NCI-H146 (cell line): Measurements from ENCODE around the gene BICRA.
"Not testable (repeated sequence)": the region's sequence is repeated elsewhere in the genome, so short reads cannot be mapped to it uniquely, and the experiment has no call there.

Source experiments
- DNase-seq: peaks from one replicate; lab custom pipeline; 2025; lab: John Stamatoyannopoulos, UW

BICRA gene

DNA sequence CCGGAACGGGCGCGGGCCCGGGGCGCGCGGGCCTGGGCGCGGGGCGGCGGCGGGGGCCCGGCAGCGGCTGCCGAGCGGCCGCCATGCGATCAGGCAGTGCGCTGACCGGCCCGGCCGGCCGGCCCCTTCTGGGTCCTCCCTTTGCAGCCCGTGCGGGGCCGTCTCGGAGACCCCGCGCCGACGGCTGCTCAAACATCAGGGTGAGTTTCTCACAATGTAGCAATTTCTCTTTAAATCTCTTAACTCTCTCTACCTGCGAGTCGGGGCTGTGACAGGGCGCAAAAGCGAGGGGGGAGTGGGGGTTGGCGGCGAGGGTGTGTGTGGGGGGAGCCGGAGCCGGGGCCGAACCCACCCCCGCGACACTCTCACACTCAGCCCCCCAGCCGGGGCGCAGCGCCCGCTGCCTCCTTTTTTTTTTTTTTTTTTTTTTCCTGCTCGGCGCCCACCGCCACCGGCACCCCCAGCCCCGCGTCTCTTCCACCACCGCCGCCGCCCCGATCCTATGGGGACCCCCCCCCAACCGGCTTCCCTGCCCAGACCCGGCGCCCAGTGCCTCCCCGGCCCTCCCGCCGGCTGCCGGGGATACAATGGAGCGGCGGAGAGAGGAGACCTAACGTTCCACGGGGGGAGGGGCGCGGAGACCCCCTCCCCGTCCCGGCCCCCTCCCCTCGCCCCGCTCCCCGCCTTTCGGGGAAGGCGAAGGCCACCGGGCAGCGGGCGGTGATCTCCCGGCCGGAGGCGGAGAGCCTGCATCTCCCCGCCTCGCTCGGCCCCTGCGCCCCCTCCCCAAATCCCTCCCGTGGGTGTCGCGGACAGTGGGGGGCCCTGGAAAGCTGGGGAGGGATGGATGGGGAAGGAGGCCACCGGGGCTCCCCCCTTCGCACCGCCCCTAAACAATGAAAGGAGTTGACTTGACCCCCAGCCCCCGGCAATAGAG, at the start of gene BICRA:
BICRA (plus strand) TSS at position 166 of the 937 bp plus-strand sequence. CDS start 64,441 bp downstream, outside the sequence.
- DNase-seq = peak; percentile 91

DNA sequence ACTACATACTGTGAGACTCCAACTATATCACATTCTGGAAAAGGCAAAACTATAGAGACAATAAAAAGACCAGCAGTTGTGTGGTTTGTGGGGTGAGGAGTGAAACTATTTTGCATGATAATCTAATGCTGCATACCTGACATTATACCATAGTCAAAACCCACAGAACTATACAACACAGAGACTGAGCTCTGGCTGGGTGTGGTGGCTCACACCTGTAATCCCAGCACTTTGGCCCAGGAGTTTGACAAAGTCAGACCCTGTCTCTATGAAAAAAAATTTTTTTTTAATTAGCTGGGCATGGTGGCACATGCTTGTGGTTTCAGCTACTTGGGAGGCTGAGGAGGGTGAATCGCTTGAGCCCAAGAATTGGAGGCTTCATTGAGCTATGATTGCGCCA, 47.9 kb upstream of the BICRA start:
- no peak for DNase-seq

DNA sequence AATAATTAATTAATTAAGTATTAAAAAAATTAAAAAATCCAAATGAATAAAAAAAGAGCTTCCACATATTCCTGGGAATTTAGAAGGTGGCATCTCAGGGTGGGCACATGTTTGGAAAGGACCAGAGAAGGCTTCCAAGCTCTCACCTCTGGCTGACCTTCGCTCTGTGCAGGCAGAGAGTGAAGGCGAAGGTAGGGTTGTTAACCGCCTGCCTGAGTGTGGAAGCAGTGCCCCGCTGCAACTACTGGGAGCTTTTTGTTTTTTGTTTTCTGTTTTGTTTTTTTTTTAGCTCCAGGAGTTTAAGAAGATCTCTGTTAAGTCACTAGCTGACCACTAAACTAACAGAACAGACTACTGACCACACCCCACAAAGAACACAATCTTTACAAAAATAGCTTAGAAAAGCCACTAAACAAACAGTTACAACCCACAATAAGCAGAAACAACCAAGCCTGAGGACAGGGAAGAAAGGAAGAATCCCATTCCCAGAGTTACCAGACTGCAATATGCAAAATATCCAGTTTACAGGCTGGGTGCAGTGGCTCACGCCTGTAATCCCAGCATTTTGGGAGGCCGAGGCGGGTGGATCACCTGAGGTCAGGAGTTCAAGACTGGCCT, 47.4 kb upstream of the BICRA start:
- DNase-seq = no peak

DNA sequence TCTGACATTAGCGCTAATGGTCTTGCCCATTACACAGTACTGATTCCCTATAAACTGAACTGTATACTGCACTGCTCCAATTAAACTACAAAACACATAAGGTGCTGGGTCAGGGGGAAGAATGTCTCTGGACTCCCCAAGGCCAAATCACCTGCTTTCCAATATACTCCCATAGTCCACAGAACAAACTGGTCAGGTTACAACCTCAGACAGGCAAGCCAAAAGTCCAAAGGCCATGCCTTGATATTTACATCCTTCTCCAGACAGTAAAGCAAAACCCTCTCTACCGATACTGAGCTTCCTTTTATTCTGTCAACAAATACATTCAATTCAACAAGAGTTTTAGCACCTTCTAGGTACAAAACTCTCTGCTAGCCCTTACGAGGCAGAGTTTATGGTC, 44.9 kb upstream of the BICRA start:
- no peak for DNase-seq

DNA sequence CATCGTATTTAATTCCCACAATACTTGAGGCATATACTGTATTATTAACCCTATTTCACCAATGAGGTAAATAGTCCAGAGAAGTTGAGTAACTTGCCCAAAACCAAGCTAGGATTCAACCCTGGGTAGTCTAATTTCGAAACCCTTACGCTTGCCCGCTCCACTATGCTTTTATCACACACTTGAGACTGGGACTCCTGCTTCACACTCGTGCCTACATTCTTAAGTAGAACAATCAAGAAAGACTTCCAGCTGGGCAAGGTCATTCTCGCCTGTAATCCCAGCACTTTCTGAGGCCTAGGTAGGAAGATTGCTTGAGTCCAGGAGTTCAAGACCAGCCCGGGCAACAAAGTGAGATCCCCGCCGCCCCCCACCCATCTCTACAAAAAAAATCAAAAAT, 39.6 kb upstream of the BICRA start:
- no peak for DNase-seq

DNA sequence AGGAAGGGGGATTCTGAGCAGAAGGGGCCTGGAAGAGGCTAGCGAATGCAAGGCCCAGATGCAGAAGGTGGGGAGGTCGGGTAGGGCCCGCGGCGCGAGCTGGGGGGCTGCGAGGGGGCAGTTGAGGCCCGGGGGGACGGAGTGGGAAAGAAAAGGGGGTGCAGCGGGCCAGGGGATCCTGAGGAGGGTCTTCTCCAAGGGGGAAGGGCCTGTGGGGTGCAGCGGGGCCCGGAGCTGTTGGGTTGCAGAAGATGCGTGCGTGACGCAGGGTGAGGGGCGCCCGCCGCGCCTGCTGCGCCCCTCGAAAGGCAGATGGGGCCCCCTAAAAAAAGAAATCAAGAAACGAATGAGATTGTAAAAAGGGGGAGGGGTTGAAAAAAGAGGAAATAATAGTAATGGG, 36.3 kb upstream of the BICRA start:
- no peak for DNase-seq

DNA sequence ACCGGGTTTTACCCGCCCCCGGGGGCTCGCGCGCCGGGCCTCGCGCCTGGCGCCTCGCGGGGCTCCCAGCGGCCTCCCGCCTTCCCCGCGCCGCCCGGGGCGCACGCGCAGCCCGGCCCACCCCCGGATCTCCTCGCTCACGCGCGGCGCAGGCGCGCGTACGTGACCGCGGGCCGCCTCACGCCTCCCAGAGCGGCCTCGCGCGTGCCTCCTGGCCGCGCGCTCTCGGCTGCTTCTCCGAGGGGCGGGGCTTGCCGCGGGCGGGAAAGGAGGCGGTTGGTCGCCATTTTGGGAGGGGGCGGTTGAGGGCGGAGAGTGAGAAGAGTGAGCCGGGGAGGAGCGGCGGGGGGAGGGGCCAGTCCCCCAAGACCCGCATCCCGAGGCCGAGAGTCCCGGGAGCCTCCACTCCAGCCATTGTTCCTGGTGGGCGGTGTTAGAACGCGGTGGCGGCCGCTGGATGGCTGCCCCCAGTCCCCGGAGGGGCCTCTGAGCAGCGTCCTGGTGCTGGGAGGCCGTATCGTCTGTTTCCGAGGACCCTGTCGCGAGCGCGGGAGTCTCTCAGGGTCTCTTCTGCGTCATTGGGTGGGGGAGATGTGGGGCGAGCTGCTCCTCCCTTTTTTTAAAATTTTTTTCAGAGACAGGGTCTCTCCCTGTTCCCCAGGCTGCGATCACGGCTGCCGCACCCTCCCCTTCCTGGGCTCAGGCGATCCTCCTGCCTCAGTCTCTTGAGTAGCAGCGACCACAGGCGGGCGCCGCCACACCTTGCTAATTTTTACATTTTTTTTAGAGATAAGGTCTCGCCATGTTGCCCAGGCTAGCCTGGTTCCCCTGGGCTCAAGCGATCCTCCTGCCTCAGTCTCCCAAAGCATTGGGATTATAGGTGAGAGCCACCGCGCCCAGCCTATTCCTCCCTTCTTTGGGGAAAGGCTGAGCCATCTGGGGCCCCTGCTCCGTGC, 35.6 kb upstream of the BICRA start, which contains the start of gene ZNF541:
ZNF541 (minus strand) TSS at position 78 of the 956 bp plus-strand sequence. CDS start 17,292 bp downstream, outside the sequence.
- DNase-seq = peak; percentile 51

DNA sequence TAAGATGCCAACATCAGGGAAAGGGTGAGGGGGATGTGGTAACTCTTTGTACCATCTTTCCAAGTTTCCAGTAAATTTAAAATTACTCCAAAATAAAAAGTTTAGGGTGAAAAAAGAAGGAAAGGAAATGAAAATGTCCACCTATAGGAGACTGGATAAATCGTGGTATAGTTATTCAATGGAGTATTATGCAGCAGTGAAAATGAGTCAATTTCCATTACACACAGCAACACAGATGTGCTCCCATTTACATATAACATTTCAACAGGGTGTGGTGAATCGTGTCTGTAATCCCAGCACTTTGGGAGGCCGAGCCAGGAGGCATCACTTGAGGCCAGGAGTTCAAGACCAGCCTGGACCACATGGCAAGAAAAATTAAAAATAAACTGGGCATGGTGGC, 28.5 kb upstream of the BICRA start:
- no peak for DNase-seq

DNA sequence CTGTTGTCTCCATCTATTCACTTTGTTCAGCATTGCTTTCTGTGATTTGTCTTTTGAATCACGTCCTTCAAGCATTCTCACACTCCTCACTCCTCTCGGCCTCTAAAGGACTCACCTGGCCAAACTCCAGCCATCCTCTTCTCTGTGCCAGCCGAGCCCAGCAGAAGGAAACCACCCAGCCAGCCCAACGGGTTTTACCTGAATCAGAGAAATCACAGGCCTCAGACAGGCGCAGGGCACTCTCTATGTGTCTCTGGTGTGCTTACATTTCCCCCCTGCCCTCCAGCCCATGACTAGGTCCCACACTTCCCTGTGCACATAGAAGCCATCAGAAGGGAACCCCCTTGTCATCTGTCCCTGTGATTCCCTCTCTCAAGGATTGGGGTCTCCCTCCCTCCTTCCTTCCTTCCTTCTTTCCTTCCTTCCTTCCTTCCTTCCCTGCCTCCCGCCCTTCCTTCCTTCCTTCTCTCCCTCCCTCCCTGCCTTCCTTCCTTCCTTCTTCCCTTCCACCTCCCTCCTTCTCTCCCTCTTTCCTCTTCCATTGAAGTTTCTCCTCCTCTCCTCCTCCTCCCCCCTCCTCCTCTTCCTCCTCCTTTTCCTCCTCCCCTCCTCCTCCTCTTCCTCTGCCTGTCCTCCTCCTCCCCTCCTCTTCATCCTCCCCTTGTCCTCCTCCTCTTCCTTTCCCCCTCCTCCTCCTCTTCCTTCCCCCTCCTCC, 27.2 kb upstream of the BICRA start:
- no peak for DNase-seq

DNA sequence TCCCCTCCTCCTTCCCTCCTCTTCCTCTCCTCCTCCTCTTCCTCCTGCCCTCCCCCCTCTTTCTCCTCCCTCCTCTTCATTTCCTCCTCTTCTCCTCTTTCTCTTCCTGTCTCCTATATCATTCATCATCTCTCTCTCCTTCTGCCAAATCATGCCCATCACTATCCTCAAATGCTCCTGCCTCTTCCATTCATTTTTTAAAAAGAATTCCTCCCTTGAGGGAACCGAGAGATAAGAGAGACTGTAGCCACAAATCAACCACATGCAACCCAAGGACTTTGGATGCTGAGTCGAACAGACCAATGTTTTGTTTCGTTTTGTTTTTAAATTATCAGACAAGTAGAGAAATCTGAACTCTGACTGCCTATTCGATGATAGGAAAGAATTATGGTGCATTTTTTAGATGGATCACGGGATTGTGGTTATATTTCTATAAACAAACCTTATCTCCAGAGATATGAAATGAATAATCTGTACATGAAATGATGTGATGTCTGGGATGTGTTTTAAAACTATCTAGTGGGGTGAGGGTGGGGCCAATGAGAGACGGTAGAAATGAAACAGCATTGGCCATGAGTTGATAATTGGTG, 26.5 kb upstream of the BICRA start:
- DNase-seq = no peak

DNA sequence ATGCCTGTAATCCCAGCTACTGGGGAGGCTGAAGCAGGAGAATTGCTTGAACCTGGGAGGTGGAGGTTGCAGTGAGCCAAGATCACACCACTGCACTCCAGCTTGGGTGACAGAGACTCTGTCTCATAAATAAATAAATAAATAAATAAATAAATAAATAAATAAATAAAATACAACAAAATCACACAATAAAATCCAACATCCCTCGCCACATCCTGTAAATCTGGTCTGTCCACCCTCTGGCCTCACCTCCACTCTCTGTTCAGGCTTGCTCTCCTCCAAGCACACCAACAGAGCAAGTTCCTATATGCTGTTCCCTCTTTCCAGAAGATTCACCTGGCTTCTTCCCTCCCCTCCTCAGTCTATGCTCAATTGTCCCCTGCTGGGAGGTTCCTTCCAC, 25.8 kb upstream of the BICRA start:
- DNase-seq = not testable (repeated sequence)

DNA sequence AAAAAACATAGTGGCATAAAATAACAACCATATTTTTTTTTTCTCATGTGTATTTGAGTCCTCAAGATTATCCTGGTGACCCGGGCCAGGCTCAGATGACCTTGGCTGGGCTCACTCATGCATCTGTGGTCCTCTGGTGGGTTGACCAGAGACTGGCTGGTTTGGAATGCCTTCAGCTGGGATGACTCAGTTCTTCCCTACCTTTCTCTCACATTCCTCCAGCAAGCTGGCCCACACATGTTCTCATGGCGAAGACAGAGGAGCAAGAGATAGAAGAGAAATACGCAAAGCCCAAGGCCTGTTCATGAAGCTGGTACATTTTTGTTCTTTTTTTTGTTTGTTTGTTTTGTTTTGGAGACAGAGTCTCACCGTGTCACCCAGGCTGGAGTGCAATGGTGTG, 21.6 kb upstream of the BICRA start:
- no peak for DNase-seq

DNA sequence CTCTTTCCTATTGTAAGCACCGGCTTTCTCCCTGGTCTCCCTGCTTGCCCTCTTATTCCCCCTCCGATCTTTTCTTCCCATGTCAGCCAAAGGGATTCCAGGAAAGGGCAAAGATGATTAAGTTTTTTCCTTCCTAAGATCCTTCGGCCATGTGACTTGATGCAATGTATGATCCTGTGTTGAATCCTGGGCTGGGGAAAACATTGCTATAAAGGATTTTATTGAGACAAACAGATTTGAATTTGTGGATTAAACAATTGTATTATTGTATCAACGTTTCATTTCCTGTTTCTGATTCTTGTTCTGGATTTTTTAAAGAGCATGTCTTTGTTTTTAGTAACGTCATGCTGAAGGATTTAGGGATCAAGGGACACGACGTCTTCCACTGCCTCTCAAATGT, 19.1 kb upstream of the BICRA start:
- no peak for DNase-seq

DNA sequence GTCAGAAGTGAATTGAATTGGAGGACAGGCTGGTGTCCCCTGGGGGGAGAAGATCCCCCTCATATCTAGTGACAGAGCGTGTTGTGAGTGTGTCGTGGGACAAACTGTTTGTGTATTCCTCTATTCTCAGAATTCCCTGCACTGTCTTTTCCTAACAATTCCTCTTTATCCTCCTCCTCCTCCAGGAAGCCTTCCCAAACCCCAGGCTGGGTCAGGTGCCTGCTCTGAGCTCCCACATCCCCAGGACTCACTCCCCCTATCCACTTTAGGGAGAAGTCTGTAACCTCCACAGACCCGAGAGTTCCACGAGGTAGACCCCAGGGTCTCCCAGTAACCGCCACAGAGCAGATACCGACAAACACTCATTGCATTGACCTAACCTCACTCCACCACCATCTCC, 15.1 kb upstream of the BICRA start:
- no peak for DNase-seq

DNA sequence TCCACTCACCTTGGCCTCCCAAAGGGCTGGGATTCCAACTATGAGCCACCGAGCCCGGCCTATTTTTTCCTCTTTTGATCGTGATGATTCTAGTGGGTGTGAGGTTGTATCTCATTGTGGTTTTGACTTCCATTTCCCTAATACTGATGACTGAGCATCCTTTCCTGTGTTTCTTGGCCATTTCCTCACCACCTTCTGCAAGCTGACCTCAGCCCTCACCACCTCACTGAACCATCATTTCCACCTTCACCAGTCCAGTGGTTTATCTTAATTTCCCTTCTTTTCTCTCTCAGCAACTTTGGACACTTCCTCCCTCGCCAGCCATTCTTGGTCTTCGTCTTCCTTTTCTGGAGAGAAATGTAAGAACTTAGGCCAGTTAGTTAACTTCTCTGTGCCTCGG, 13.0 kb upstream of the BICRA start:
- DNase-seq = no peak

DNA sequence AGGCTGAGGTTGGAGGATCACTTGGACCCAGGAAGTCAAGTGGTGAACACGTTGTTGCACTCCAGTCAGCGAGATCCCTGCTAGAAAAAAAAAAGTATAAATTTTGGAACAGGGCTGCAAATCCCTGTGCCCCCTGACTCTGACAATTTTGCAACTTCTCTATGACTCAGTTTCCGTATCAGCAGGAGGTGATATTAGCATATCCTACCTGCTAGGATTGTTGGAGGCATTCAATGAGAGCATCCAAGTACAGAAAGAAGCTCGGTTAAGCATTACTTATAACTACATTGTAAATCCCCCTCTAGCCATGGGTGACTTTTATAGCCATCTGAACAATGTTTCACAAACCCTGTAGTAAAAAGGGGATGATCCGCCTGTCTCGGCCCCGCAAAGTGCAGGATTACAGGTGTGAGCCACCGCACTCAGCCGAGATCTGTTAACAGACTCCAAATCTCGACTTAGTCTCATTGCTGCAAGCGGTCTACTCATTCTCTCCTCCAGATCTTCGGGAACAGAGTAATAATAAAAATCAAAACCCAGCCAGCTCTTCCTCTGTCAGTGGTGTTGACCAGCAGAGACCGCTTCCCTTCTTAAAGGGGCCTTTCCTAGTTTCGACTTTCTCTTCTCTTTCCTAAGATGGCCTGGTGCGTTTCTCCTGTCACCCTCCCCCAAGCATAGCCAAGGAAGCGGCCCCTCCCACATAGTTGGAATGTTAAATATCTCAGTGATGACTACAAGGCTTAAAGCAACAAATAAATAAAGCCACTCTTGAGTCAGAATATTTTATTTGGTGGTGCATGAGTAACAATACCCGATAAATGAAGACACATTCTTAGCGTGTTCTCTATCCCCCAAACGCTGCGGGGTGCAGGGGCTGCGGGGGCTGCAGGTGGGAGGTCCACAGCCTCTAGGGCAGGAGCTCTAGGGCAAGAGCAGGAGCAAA, 10.3 kb upstream of the BICRA start:
- DNase-seq = no peak

DNA sequence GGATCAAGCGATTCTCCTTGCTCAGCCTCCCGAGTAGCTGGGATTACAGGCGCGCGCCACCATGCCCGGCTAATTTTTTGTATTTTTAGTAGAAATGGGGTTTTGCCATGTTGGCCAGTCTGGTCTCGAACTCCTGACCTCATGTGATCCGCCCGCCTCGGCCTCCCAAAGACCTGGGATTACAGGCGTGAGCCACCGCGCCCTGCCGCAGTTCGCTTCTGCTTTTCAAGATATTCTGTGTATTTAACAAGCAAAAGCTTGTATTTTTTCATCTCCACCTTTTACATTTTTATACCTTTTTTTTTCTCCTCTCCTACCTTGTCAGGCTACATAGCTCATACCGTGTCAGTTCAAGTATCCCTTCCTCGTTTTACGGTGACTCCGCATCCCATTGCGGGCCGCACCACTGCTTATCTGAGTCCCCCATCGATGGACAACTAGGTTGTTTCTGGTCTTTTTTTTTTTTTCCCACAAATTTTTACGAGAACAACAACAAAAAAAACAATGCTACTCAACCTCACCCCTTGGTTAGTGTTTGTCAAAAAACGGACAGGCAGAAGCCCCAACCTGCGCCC, 9.2 kb upstream of the BICRA start:
- DNase-seq = not testable (repeated sequence)

DNA sequence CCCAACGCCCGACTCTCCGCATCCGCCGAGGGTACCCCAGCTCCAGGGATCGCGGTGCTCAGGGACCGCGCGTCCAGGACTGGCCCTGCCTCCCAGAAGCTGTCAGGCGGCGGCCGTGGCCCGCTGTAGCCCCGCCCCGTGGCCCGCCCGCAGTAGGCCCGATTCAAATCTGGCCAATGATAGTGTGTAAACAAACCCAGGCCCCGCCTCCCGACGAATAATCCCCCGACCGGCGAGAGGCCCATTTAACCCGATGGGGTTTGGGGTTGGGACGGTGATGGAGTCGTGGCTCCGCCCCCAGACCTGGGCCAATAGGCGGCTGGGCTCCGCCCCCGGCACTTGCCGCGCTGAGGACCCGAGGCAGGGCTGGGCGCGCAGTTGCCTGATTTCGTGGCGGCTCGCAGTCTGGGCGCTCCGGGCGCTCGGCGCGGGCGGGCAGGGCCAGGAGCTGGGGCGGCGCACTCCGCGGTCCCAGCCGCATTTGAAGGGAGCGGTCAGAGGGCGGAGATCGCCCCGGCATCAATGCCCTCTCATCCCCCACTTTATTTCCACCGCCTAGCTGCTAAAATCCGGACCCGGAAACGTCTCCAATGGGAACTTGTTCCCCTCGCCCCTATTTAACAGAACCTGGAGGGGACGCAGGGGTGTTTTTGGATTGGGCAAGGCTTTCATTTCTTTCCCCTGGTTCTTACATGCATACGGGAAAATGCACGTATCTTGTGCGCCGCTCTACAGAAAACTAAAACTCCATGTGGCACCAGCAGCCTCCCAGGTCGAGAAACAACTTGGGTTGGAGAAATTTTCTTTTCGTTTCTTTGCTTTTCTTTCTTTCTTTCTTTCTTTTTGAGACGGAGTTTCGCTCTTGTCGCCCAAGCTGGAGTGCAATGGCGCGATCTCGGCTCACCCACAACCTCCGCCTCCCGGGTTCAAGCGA, 8.4 kb upstream of the BICRA start:
- peak; percentile 100 for DNase-seq
